GM18858 (cell line): ENCODE results near the gene ANKRD26.

Experiments used
- ATAC-seq: cut with Tn5 transposase; IDR thresholded peaks from one replicate; pipeline ENCODE4 v1.9.1; 2021; ENCODE audit not compliant: unreplicated experiment

Gene ANKRD26

GRCh38 chr10:27022048-27022447 is 78.2 kb downstream of the ANKRD26 start:
- ATAC-seq, result no peak

- no peak for ATAC-seq
Observed at GRCh38 chr10:27020243-27020642, 80.1 kb downstream of the ANKRD26 start.

- ATAC-seq, result no peak
Observed at GRCh38 chr10:27019827-27020226, 80.5 kb downstream of the ANKRD26 start.

- ATAC-seq, result no peak
Observed at GRCh38 chr10:26997610-26998009, 102.7 kb downstream of the ANKRD26 start.

- ATAC-seq, result no peak
Observed at GRCh38 chr10:26994743-26995142, 105.6 kb downstream of the ANKRD26 start.

- ATAC-seq, result no peak
Observed at GRCh38 chr10:26987851-26988250, 112.4 kb downstream of the ANKRD26 start.

GRCh38 chr10:26983156-26983555 is 117.1 kb downstream of the ANKRD26 start:
- ATAC-seq, result no peak

- ATAC-seq, result no peak
Observed at GRCh38 chr10:26982058-26982457, 118.2 kb downstream of the ANKRD26 start.

GRCh38 chr10:26981232-26981824 is 119.0 kb downstream of the ANKRD26 start:
- no peak for ATAC-seq

GRCh38 chr10:26978519-26978918 is 121.8 kb downstream of the ANKRD26 start:
- ATAC-seq, result no peak

GRCh38 chr10:26977635-26978034 is 122.7 kb downstream of the ANKRD26 start:
- no peak for ATAC-seq

GRCh38 chr10:26970667-26971066 is 129.6 kb downstream of the ANKRD26 start:
- ATAC-seq, result peak; percentile 47

- ATAC-seq, result peak; percentile 76
Observed at GRCh38 chr10:26969145-26969926, 131.0 kb downstream of the ANKRD26 start.

- no peak for ATAC-seq
Observed at GRCh38 chr10:26962835-26963234, 137.5 kb downstream of the ANKRD26 start.

GRCh38 chr10:26960308-26960707 is 140.0 kb downstream of the ANKRD26 start:
- no peak for ATAC-seq

- no peak for ATAC-seq
Observed at GRCh38 chr10:26959841-26960240, 140.5 kb downstream of the ANKRD26 start.
